Activated CD8-positive, alpha-beta memory T cell treated with anti-CD3 and anti-CD28 coated beads for 48 hours (primary cell): ENCODE measurements around the gene CEACAM3.

Experiments
- DNase-seq, 3 experiments: peaks; one replicate each; pipeline ENCODE4 v3.0.0-alpha.2; 2020; ENCODE audit warnings: low read depth in 2 of 3, low spot score in 2 of 3

Gene CEACAM3

DNA sequence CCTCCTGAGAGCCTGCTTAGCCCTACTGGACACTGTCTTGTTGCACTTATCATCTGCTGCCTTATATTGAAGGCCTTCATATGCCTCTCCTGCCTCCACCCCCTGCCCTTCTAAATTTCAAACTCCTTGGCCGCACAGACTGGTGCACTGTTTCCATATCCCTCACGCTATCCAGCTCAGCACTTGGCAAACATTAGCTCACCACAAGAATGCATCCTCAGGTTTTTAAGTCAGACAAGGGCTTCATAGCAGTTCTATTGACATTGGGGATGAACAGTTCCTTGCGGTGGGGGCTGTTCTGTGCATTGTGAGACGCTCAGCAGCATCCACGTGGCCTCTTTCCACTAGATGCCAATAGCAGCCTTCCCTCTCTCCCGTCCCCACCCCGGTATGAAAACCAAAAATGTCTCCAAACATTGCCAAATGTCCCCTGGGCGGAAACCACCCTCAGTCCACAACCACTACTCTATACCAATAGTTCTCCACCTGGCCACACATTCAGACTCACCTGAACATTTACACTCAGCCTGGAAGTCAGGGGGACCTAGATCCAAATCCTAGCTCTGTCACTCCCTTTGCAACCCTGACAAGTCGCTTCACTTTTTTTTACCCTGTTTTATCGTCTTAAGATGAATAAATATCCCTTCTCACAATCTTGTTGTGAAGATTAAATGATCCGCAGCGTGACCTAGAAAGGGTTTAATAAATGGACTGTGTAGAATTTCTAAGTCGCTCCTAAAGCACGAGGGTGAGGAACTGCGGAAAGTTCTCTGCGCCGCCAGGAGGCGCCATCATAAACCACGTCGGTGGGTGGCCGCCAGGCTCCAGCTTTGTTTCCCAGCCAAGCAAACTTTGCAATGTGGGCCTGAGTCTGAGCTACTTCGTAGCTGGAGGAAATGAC lies 3.6 kb upstream of the CEACAM3 start:
- DNase-seq = peak in 2 of 3 experiments; percentile 18 to 33

DNA sequence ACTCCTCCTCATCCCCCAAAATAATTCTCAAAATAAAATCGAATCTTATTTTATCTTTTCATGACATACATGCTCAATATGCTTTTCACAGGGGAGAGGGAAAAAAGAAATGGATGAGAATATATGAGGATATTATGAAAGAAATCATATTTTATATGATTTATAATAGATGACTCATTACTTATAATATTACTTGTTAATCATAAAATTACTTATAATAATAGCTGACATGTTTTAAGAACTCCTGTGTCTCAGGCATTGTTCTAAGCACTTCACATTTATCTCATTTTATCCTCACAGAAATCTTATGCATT lies 3.0 kb upstream of the CEACAM3 start:
- DNase-seq = no peak

DNA sequence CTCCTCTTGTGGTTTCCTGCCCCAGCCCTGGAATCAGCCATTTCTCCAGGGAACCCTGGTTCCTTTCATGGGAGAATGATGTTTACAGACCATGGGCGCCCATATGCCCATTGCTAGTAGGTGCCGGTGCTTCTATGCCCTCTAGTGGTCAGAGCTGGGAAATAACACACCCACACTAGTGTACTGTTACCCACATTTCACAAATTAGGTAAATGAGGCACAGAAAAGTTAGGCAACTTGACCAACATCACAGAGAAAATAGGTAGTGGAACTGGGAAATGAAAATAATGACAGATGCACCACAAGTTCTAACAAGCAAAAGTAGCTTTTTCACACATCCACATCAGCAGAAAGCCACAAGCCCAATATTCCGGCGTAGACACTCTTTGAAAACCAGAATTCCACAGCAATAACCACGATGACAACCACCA lies 1.3 kb upstream of the CEACAM3 start:
- DNase-seq = peak in 1 of 3 experiments; percentile 27

DNA sequence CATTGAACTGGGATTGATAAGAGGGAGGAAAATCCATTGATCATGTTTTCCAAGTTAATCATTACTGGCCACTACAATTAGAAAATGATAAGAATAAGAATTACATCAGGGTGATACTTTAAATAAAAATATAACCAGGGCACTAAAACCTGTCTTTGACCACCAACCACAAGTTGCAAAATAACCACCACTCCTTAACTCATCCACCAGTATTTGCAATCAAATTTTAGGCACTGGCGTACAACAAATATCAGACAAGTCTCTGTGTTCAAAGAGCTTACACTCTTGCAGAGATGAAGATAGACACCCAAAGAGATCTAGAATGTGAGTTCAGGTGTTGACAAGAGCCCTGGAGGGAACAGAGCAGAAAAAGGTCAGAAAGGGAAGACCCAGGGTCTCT lies 514 bp downstream of the CEACAM3 start:
- DNase-seq = no peak

DNA sequence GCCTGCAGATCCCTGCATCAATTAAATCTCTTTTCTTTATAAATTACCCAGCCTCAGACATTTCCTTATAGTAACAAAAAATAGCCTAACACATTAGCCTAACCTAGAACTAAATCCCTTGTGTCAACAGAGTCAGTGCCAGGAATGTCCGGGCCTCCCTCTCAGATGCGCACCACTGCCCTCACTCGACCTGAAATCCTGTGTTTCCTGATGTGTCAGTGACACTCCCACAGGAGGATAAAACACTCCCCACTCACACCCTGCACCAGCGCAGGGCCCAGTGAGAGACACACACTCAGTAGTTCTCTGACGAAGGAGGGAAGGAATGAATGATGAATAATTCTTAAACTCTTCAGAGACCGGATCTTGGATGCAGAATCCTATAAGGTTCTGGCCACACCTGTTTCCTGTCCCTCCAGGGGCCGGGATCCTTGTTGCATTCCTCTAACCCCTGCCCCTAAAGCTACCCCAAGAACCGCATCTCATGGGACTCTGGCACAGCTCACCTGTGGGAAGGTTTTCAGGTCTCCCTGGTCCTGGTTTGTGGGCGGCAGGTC lies 3.1 kb downstream of the CEACAM3 start:
- DNase-seq = no peak

DNA sequence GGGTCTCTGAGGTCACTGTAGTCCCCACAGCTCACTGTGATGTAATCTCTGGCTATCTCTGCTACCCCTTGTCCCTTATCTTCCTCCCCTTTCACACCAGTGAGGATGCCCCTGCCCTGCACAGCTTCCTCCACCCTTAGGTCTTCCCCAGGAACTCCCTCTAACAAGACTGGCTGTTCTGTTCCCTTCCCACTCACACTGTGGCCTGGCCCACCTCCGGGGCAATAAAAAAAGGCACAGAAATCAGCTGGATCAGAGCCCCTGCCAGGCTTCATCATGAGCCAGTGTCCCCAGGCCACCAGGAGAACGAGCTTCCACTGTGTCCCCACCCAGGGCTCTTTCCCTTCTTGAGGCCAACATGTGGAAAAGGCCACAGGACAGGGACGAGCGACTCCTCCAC lies 4.6 kb downstream of the CEACAM3 start:
- no peak for DNase-seq

DNA sequence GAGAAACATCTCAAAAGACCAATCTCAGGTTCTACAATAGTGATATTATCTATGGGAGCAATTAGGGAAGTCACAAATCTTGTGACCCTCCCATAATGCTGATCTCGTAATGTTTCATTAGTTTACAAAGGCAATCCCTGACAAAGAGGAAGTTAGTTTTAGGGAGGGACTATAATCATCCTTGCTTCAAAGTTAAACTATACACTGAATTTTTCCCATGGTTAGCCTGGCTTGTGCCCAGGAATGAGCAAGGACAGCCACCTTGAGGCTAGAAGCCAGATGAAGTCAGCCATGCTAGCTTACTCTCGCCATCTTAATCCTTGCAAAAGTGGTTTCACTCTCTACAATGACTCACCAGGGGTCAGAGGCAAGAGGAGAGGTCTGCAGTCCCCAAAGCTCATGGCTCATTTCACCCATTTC lies 5.4 kb downstream of the CEACAM3 start:
- DNase-seq = no peak

DNA sequence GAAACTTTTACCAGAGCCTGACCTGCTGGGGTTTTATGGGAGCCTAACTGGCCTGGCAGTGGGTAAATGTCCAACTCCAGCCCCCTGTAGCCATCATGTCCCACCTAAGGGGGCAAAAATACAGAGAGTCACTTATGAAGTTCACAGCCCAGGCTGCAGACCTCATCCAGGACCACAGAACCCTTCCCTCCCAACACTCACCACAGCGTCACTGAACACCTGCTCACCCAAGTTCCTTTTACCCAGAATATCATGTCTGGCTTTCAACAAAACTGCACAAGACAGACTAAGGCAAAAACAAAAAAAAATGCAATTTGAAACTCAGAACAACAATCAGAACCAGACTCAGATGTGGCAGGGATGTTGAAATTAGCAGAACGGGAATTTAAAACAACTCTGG lies 6.4 kb downstream of the CEACAM3 start:
- DNase-seq = no peak

DNA sequence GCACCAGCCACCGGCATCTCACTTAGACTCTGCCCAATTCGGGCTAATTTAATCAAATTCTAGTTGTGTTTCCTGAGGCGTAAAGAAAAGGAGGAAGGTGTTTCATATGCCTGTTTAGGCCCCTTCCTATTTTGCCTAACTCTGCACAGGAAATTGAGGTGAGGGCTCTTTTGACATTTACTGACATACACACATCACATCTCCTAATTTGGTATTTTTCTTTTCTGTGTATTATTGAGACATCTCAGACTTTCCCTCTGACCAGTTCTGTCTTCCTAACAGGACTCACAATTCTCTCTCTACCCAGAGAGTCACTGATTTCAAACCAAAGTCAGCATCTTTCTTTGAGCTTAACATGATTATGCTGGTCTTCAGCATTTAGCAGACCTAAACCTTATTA lies 7.9 kb downstream of the CEACAM3 start:
- DNase-seq = no peak

DNA sequence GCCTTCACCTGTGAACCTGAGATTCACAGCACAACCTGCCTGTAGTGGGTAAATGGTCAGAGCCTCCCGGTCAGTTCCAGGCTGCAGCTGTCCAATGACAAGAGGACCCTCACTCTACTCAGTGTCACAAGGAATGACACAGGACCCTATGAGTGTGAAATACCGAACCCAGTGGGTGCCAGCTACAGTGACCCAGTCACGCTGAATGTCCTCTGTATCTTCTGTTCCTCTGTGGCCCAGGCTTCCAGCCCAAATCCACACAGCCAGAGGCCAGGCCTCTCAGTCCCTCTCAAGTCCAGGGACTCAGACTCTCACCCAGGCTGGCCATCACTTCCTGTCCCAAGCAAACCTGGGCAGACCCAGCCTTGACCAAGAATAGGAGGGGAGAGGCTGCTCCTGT lies 10.8 kb downstream of the CEACAM3 start:
- no peak for DNase-seq

DNA sequence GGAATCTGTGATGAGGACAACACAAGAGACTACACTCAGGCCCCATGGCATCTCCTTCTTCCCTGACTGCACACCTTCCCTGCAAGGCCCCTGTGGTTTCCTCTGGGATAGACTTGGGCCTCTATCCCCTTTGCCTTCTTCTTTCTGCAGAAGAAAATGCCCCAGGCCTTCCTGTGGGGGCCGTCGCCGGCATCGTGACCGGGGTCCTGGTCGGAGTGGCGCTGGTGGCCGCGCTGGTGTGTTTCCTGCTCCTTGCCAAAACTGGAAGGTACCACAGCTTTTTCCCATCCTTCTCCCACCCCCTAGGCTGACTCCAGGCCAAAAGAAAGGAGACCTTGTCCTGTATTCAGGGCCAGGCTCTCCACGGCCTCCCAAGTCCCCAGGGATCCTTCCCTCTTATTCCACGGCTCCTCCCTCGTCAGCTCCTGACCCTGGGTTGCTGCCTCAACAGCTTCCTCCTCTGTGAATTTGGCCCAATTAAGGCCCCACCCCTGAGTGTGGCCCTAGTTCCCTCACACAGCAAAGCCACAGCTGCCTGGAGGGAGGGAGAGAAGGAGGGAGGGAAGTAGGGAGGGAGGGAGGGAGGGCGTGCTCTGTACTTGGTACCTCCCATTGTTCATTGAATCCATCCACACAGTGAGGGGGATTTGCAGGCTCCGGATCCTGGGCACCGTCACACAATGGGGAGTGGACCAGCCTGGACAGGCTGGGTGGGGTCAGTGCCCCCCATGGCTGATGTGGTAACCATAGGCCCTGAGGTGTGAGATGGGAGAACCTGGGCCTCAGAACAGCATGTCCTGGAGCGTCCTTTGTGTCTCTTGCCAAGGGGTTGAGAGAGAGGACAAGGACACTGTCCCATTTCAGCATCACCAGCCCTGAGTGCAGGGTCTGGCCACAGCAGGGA lies 12.5 kb downstream of the CEACAM3 start:
- DNase-seq = no peak

DNA sequence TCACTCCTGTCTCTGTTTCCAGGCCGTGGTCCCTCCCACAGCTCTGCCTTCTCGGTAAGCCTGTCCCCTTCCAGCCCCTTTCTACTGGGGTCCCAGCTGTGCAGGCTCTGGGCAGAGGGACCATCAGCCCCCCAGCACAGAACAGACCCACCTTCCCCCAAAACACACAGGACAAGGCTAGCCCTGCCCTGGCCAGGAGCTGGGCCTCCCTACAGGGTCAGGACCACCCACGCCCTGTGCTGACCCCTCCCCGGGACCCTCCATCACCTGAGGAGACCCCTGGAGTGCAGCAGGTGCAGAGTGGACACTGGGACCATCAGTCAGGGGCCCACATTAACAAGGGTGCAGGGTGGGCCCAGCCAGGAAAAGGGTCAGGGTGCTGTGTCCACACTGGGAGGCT lies 13.9 kb downstream of the CEACAM3 start:
- no peak for DNase-seq

DNA sequence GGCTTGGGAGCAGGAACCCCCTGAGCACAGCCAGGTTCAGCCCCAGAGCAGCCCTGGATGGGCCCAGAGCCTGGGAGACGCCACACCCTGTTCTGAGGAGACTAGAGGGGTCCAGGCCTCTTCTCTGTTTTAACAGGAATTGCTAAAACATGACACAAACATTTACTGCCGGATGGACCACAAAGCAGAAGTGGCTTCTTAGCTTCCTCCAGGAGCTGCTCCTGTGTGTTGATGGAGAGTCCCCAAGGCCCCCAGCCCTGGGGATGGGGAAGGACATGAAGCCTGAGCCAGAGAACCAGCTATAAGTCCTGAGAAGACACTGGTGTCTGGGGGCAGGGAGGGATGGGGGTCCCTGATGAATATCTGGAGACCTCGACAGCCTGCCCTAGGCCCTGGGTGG lies 14.6 kb downstream of the CEACAM3 start:
- no peak for DNase-seq

DNA sequence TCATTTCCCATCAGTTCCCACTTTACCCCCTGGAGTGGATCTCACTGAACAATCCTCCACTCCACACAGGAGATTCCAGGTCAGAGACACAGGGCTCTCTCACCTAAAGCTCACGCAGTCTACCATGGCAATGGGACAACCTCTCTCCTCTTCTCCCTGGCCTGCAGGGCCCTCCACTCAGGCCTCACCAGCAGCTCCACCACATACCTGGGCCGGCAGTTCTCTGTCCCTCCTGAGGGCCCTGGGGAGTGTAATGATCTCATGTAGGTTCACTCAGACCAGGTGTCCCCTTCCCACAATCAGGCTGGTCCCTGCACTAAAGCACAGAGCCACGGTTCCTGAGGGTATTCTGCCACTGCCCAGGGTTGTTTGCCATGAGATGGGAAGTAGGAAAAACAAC lies 15.6 kb downstream of the CEACAM3 start:
- DNase-seq = no peak

DNA sequence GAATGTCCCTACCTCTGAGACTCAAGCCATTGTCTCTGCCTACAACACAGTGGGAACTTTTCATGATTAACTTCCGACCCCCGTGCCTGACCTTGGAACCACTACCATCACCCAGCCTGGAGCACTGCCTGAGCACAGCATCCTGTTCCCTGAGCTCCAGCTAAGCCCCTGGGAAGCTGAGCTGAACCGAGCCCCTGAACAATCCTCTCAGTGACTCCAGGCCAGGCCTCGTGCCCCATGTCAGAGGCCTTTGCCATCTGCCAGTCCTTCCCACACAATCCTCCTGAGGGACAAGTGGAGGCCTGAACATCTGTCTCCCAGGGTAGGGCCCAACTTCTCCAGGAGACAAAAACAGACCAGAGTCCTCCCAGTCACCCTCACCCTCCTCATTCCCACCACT lies 17.5 kb downstream of the CEACAM3 start:
- no peak for DNase-seq

DNA sequence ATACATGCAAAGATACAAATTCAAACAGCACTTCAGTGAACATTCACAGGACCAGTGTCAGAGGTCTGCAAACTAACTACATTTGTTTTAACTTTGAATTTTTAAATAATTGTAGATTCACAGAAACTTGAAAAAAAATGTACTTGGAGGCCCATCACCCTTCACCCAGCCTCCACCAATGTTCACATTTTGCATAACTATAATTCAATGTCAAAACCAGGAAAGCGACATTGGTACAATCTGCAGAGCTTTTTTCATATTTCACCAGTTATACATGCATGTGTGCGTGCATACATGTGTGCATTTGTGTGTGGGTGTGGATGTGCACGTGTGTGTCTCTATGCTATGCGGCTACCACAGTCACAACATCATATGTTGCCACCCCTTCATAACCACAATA lies 18.9 kb downstream of the CEACAM3 start:
- DNase-seq = no peak

DNA sequence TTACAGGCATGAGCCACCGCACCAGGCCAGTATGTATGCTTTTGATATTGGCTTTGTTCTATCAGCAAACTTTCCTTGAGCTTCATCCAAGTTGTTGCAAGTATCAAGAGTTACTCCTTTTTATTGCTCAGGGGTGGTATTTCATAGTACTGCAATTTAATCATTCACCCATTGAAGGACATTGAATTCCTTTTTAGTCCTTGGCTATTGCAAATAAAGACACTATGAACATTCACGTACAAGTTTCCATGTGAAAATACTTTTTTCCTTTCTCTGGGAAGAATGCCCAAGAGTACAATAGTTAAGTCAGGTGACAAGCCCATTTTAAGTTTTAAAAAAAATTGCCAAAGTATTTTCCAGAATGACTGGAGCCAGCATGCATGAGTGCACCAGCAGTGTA lies 20.4 kb downstream of the CEACAM3 start:
- no peak for DNase-seq

DNA sequence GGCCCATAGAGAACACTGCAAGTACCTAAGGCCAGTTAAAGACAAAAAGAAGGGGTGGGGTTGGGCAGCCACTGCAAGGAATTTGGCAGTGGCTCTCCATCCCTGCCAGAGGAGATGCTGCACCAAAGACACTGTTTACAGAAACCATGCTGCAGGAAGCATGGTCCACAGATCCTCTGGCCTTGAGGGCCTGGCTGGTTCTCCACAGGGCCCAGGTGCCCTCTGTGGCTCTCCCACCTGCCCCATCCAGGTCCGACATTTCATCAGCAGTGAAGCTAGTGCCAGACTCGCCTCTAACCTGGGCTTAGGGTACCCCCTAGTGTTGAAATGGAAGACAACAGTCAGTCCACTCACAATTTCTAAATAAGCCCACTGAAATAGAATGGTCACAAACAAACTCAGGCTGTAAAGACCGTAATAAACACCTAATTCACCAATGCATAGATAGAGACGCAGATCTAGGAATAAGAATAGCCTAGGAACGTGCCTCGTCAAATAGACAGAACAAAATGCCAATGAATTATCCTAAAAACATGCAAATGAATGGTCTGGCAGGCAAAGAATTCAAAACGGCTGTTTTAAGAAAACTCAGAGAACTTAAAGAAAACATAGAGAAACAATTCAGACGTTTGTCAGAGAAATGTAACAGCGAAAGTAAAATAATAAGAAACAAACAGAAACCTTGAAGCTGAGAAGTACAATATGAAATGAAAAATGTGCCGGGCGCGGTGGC lies 24.8 kb downstream of the CEACAM3 start:
- DNase-seq = no peak

DNA sequence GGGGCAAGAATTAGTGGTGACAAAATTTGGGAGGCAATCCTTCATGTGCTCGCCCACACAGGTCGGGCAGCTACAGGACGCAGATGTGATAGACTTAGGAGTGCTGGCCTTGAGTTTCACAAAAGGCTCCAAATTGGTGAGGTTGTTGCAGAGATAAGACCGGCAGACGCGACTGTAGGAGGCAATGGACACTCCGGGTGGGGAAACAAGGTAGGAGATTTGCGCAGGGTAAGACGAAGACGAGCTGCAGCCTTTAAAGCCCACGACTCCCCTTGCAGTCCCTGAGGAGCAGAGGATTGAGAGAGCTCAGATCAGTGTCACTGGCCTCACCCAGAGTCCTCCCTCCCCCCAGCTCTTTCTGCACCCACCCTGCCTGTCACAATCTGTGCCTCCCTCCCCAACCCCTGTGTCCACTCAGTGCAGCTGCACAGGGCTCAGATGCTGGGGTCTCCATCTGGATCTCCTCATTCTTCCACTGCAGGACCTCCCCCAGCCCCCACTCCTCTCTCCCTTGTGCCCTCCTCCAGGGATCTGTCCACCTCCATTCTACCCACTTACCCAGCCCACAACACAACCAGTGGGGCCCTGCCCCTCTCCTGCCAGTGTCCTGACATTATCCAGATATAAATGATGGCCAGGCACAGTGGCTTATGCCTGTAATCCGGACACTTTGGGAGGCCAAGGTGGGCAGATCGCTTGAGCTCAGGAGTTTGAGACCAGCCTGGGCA lies 41.8 kb downstream of the CEACAM3 start:
- DNase-seq = no peak

DNA sequence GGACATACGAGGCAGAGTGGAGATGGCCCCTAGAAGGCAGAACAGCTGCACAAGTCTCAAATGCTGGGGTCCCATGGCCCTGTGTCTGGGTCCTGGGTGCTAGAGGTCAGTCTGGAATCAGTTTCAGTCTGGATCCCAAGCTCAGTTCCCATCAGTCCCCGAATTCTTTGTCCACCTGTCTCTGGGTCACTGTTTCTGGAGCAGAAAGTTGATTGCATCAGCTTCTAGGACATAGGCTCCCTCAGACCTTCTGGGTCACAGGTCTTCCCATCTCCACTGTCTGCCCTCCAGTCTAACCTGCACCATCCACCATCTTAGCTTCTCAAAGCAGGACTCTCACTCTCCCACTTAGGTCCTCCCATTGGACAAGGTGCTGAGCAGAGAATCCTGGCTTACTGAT lies 42.8 kb downstream of the CEACAM3 start:
- DNase-seq = no peak

DNA sequence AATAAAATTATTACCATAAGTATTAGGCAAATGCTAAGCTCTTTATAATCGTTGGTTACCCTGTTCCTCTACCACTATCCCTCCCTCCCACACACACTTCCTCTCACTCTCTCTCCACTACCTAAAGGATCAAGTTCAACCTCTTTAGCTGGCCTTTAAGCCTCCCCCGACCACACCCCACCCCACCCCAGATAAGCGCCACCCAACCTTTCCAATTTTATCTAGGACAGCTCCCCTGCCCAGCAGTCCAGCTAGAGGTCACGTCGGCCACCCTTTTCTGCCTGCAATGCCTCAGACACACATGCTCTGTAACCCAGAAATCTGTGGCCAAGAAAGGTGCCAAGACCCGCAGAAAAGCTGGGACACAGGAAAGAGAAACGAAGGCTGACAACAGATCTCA lies 47.0 kb downstream of the CEACAM3 start:
- no peak for DNase-seq
